H9 (cell line): ENCODE measurements around the gene TBC1D5. TPM values are rescaled to one million over a fixed set of nuclear protein-coding genes. Genes with fewer than 3 reads are reported as not detected.
A peak's percentile ranks its signal among the peaks of the same experiment; 100 is the strongest.

Source experiments
- DNase-seq: peaks from one replicate; pipeline ENCODE4 v3.0.0-alpha.2; 2017
- H2AFZ ChIP-seq: one replicate; pipeline ENCODE4 v1.6.1; 2013; ENCODE audit warnings: mild to moderate bottlenecking, low read length, control low read depth, moderate library complexity
- H2AK5ac ChIP-seq: 2 replicates; pipeline ENCODE4 v1.6.1; 2013; ENCODE audit warnings: low read length, control low read depth, mixed read lengths; ENCODE audit not compliant: insufficient read length
- H2BK120ac ChIP-seq: one replicate; pipeline ENCODE4 v1.6.1; 2013; ENCODE audit warnings: low read depth, mild to moderate bottlenecking, low read length, control low read depth, inconsistent platforms; ENCODE audit not compliant: poor library complexity, severe bottlenecking
- H2BK12ac ChIP-seq: 2 replicates; pipeline ENCODE4 v1.6.1; 2013; ENCODE audit warnings: low read length, control low read depth, mixed read lengths, low read depth; ENCODE audit not compliant: insufficient read length
- H2BK15ac ChIP-seq: 2 replicates; pipeline ENCODE4 v1.6.1; 2013; ENCODE audit warnings: low read depth, low read length, control low read depth
- H2BK20ac ChIP-seq: one replicate; pipeline ENCODE4 v1.6.1; 2013; ENCODE audit warnings: low read depth, mild to moderate bottlenecking, low read length, control low read depth, inconsistent platforms; ENCODE audit not compliant: poor library complexity, severe bottlenecking
- H2BK5ac ChIP-seq: 2 replicates; pipeline ENCODE4 v1.6.1; 2013; ENCODE audit warnings: low read length, control low read depth, mixed read lengths; ENCODE audit not compliant: insufficient read length
- H3K14ac ChIP-seq: 2 replicates; pipeline ENCODE4 v1.6.1; 2013; ENCODE audit warnings: low read length, control low read depth; ENCODE audit not compliant: insufficient read depth
- H3K18ac ChIP-seq: 2 replicates; pipeline ENCODE4 v1.6.1; 2013; ENCODE audit warnings: low read depth, mild to moderate bottlenecking, mixed read lengths, low read length, control low read depth; ENCODE audit not compliant: insufficient read length
- H3K23ac ChIP-seq: 2 replicates; pipeline ENCODE4 v1.6.1; 2013; ENCODE audit warnings: low read length, control low read depth, mixed read lengths, low read depth; ENCODE audit not compliant: insufficient read length
- H3K23me2 ChIP-seq: 2 replicates; pipeline ENCODE4 v1.6.1; 2013; ENCODE audit warnings: low read depth, mild to moderate bottlenecking, mixed read lengths, low read length, control low read depth; ENCODE audit not compliant: insufficient read length, poor library complexity, severe bottlenecking
- H3K27ac ChIP-seq: 2 replicates; pipeline ENCODE4 v1.5.1; 2013; ENCODE audit warnings: low read length, control low read depth, mixed read lengths, low read depth; ENCODE audit not compliant: insufficient read length
- H3K27me3 ChIP-seq: 2 replicates; pipeline ENCODE4 v1.6.1; 2013; ENCODE audit warnings: low read length, control low read depth, inconsistent platforms; ENCODE audit not compliant: insufficient read depth
- H3K4ac ChIP-seq: 2 replicates; pipeline ENCODE4 v1.6.1; 2013; ENCODE audit warnings: low read depth, mild to moderate bottlenecking, control low read depth, inconsistent platforms, low read length, moderate library complexity
- H3K4me1 ChIP-seq: 2 replicates; pipeline ENCODE4 v1.6.1; 2013; ENCODE audit warnings: low read length, control low read depth, inconsistent platforms; ENCODE audit not compliant: insufficient read depth
- H3K4me2 ChIP-seq: 2 replicates; pipeline ENCODE4 v1.6.1; 2013; ENCODE audit warnings: low read length, control low read depth, mixed read lengths; ENCODE audit not compliant: insufficient read length, insufficient read depth
- H3K56ac ChIP-seq: 2 replicates; pipeline ENCODE4 v1.6.1; 2013; ENCODE audit warnings: low read depth, mild to moderate bottlenecking, mixed read lengths, low read length, control low read depth; ENCODE audit not compliant: insufficient read length
- H3K79me1 ChIP-seq: 2 replicates; pipeline ENCODE4 v1.6.1; 2013; ENCODE audit warnings: low read depth, mild to moderate bottlenecking, moderate library complexity, low read length, control low read depth, inconsistent platforms; ENCODE audit not compliant: insufficient read depth, poor library complexity, severe bottlenecking
- H3K79me2 ChIP-seq: 2 replicates; pipeline ENCODE4 v1.6.1; 2013; ENCODE audit warnings: low read length, control low read depth, inconsistent platforms; ENCODE audit not compliant: insufficient read depth
- H3K9ac ChIP-seq: 2 replicates; pipeline ENCODE4 v1.6.1; 2013; ENCODE audit warnings: low read length, control low read depth, mixed read lengths; ENCODE audit not compliant: insufficient read length; ENCODE audit errors: extremely low read depth
- H3K9me3 ChIP-seq: one replicate; pipeline ENCODE4 v1.6.1; 2013; ENCODE audit warnings: low read depth, low read length, inconsistent platforms; ENCODE audit not compliant: control insufficient read depth
- H3T11ph ChIP-seq: one replicate; pipeline ENCODE4 v1.6.1; 2013; ENCODE audit warnings: mild to moderate bottlenecking, low read length, control low read depth, inconsistent platforms
- H4K20me1 ChIP-seq: one replicate; pipeline ENCODE4 v1.6.1; 2013; ENCODE audit not compliant: control insufficient read depth, insufficient read length, insufficient read depth
- H4K5ac ChIP-seq: 2 replicates; pipeline ENCODE4 v1.6.1; 2013; ENCODE audit warnings: low read depth, mild to moderate bottlenecking, mixed read lengths, low read length, control low read depth; ENCODE audit not compliant: insufficient read length
- H4K8ac ChIP-seq: replicated peaks from 2 replicates; pipeline ENCODE4 v1.6.1; 2013; ENCODE audit warnings: low read length, control low read depth, mixed read lengths, low read depth; ENCODE audit not compliant: insufficient read length
- H4K91ac ChIP-seq: 2 replicates; pipeline ENCODE4 v1.6.1; 2013; ENCODE audit warnings: low read depth, mild to moderate bottlenecking, moderate library complexity, mixed read lengths, low read length, control low read depth; ENCODE audit not compliant: insufficient read length
- H3K27ac Mint-ChIP-seq, 3 experiments: 2 replicates in 2 of 3; 3 replicates in 1 of 3; pipeline ENCODE4 v1.8.0; 2020 to 2021; ENCODE audit warnings: mixed read lengths in 3 of 3, mild to moderate bottlenecking in 1 of 3, moderate library complexity in 1 of 3
- H3K27me3 Mint-ChIP-seq: 2 replicates; pipeline ENCODE4 v1.8.0; 2021; ENCODE audit warnings: low read depth, mild to moderate bottlenecking, moderate library complexity, mixed read lengths
- H3K36me3 Mint-ChIP-seq, 3 experiments: 2 replicates in 2 of 3; 3 replicates in 1 of 3; pipeline ENCODE4 v1.8.0; 2020 to 2021; ENCODE audit warnings: low read depth in 3 of 3, mixed read lengths in 3 of 3; ENCODE audit not compliant: insufficient read depth in 1 of 3
- H3K4me1 Mint-ChIP-seq, 2 experiments: 2 replicates each; pipeline ENCODE4 v1.8.0; 2020; ENCODE audit warnings: mixed read lengths in 2 of 2
- H3K4me3 Mint-ChIP-seq, 2 experiments: 2 replicates in 1 of 2; 3 replicates in 1 of 2; pipeline ENCODE4 v1.8.0; 2020 to 2021; ENCODE audit warnings: mild to moderate bottlenecking in 2 of 2, mixed read lengths in 2 of 2, moderate library complexity in 1 of 2
- H3K9me3 Mint-ChIP-seq, 2 experiments: 2 replicates in 1 of 2; 3 replicates in 1 of 2; pipeline ENCODE4 v1.8.0; 2020; ENCODE audit warnings: mild to moderate bottlenecking in 2 of 2, mixed read lengths in 2 of 2, moderate library complexity in 1 of 2
- WGBS: extraction: QIAGEN DNeasy Blood & Tissue Kit; methylation state at CpG from one replicate; pipeline ENCODE4 v1.1.7; 2013; ENCODE audit warnings: missing lambda C conversion rate, low lambda C conversion rate, mixed read lengths; ENCODE audit not compliant: insufficient read length; ENCODE audit errors: extremely low coverage; 5-methylcytosine and 5-hydroxymethylcytosine counted together
- total RNA-seq: library from RNA; stranded (reverse); gene quantifications from 2 replicates; pipeline ENCODE4 v1.2.1, GENCODE V29; 2021
- TF ChIP-seq, protein P1 (sequence below): fragments of 200-600 bp; sonication (generic); conservative IDR thresholded peaks from 3 replicates; pipeline ENCODE4 v1.8.0; 2021; ENCODE audit warnings: antibody characterized with exemption, mild to moderate bottlenecking

Gene TBC1D5
- total RNA-seq, 1 experiment from 2014 or later, result 25.0 TPM

DNA sequence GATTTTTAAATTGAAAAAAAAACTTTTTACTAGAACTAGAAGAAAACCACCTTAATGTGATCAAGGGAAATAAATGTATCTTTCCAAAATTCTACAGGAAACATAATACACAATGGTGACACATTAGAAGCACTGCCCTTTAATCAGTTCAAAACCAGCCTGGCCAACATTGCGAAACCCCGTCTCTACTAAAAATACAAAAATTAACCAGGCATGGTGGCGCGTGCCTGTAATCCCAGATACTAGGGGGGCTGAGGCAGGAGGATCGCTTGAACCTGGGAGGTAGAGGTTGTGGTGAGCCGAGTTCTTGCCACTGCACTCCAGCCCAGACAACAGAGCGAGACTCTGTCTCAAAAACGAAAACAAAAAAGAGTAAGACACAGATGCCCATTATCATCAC, 134.5 kb downstream of the TBC1D5 start:
- H3K9me3 Mint-ChIP-seq, result no peaks in the 10 kb centered on the region
- H4K20me1 ChIP-seq, result no peaks in the 10 kb centered on the region
- no CpG with 5 or more reads among the region's 8 CpGs for WGBS
- H2AFZ ChIP-seq, result no peak overlapping the region
- no peaks in the 10 kb centered on the region for H3K79me2 ChIP-seq
- no peak overlapping the region for H3K4me3 Mint-ChIP-seq
- H2AK5ac ChIP-seq, result no peak overlapping the region
- no peak overlapping the region for H3K18ac ChIP-seq
- no peak overlapping the region for H3T11ph ChIP-seq
- H3K27me3 ChIP-seq, result no peaks in the 10 kb centered on the region
- no peak overlapping the region for H2BK120ac ChIP-seq
- H3K23ac ChIP-seq, result no peak overlapping the region
- TF ChIP-seq, protein P1, sequence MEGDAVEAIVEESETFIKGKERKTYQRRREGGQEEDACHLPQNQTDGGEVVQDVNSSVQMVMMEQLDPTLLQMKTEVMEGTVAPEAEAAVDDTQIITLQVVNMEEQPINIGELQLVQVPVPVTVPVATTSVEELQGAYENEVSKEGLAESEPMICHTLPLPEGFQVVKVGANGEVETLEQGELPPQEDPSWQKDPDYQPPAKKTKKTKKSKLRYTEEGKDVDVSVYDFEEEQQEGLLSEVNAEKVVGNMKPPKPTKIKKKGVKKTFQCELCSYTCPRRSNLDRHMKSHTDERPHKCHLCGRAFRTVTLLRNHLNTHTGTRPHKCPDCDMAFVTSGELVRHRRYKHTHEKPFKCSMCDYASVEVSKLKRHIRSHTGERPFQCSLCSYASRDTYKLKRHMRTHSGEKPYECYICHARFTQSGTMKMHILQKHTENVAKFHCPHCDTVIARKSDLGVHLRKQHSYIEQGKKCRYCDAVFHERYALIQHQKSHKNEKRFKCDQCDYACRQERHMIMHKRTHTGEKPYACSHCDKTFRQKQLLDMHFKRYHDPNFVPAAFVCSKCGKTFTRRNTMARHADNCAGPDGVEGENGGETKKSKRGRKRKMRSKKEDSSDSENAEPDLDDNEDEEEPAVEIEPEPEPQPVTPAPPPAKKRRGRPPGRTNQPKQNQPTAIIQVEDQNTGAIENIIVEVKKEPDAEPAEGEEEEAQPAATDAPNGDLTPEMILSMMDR, result no peak
- H2BK20ac ChIP-seq, result no peak overlapping the region
- no peak overlapping the region for H4K5ac ChIP-seq
- H3K14ac ChIP-seq, result no peak overlapping the region
- H3K4me2 ChIP-seq, result no peak overlapping the region
- H3K27ac Mint-ChIP-seq, result peak overlapping the region in 2 of 3 experiments; percentile 27 to 29; a peak in 2 of 7 replicates
- H4K8ac ChIP-seq, result no peak overlapping the region
- H3K23me2 ChIP-seq, result no peaks in the 10 kb centered on the region
- no peak overlapping the region for H2BK5ac ChIP-seq
- no peaks in the 10 kb centered on the region for H3K79me1 ChIP-seq
- H3K9me3 ChIP-seq, result no peaks in the 10 kb centered on the region
- no peak overlapping the region for H3K27ac ChIP-seq
- H3K4me1 ChIP-seq, result no peaks in the 10 kb centered on the region
- no peak for DNase-seq
- no peak overlapping the region for H2BK12ac ChIP-seq
- no peaks in the 10 kb centered on the region for H3K27me3 Mint-ChIP-seq
- no peak overlapping the region for H4K91ac ChIP-seq
- no peak overlapping the region for H3K4ac ChIP-seq
- H3K36me3 Mint-ChIP-seq, result no peaks in the 10 kb centered on the region; a peak in 1 of 7 replicates
- no peak overlapping the region for H3K9ac ChIP-seq
- H3K4me1 Mint-ChIP-seq, result peaks cover 21 to 22% of the 10 kb centered on the region in 2 experiments
- H3K56ac ChIP-seq, result no peak overlapping the region
- no peak overlapping the region for H2BK15ac ChIP-seq
